Measurements from ENCODE around the gene TRIO.

DNA sequence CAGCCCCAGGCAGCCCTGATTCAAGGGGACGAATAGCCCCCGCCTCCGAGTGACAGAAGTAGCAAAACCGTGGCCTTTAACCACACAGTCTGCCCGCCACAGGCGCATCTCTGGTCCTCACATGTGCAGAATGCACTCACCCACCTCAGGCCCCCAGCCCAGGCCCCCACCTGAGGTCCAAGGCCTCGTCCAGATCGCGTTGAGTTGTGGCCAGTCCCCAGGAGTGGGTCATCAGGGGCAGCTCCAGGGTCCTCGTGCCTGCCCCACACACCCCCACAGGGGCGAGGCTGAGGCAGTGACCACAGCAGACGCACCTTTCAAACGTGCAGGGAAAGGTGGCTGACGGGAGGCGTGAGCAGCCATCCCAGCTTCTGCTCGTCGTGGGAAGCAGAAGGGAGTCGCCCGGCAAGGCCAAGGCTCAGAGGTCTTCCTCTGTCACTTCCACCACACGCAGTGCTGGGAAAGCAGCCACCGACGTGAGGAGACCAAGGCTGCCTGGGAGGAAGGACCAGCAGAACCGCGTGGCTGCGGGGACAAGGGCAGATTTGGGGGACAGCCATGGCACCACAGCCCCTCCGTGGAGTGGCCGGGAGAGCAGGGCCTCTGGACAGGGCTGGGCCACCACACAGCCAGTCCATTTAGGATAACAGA is 360.7 kb downstream of the TRIO start:
- TF ChIP-seq, protein P1, sequence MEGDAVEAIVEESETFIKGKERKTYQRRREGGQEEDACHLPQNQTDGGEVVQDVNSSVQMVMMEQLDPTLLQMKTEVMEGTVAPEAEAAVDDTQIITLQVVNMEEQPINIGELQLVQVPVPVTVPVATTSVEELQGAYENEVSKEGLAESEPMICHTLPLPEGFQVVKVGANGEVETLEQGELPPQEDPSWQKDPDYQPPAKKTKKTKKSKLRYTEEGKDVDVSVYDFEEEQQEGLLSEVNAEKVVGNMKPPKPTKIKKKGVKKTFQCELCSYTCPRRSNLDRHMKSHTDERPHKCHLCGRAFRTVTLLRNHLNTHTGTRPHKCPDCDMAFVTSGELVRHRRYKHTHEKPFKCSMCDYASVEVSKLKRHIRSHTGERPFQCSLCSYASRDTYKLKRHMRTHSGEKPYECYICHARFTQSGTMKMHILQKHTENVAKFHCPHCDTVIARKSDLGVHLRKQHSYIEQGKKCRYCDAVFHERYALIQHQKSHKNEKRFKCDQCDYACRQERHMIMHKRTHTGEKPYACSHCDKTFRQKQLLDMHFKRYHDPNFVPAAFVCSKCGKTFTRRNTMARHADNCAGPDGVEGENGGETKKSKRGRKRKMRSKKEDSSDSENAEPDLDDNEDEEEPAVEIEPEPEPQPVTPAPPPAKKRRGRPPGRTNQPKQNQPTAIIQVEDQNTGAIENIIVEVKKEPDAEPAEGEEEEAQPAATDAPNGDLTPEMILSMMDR (IDR thresholded peaks at IDR 0.05) = no peak
- TF ChIP-seq POLR2A (IDR thresholded peaks at IDR 0.05) = no peak
